Activated naive CD4-positive, alpha-beta T cell treated with anti-CD3 and anti-CD28 coated beads for 36 hours (primary cell): ENCODE data around the gene DNAJC27. TPM values are rescaled to one million over a fixed set of nuclear protein-coding genes. Genes with fewer than 3 reads are reported as not detected.

Experiments used
- CTCF ChIA-PET: fragments of 350-600 bp; sonication (Branson Sonifier 250); formaldehyde crosslinking; loops from one replicate; lab custom pipeline; 2021; ENCODE audit warnings: antibody characterized with exemption; lab: Charles Lee
- DNase-seq: peaks from one replicate; pipeline ENCODE4 v3.0.0-alpha.2; 2020
- H3K27ac Mint-ChIP-seq: one replicate; pipeline ENCODE4 v1.8.0; 2021; ENCODE audit warnings: mild to moderate bottlenecking, mixed read lengths
- H3K27me3 Mint-ChIP-seq: one replicate; pipeline ENCODE4 v1.8.0; 2021; ENCODE audit warnings: low read depth, mixed read lengths
- H3K36me3 Mint-ChIP-seq: one replicate; pipeline ENCODE4 v1.8.0; 2021; ENCODE audit warnings: low read depth, mixed read lengths
- H3K4me1 Mint-ChIP-seq: one replicate; pipeline ENCODE4 v1.8.0; 2021; ENCODE audit warnings: low read depth, mixed read lengths
- H3K4me3 Mint-ChIP-seq: one replicate; pipeline ENCODE4 v1.8.0; 2021; ENCODE audit warnings: mild to moderate bottlenecking, moderate library complexity, mixed read lengths
- H3K9me3 Mint-ChIP-seq: one replicate; pipeline ENCODE4 v1.8.0; 2021; ENCODE audit warnings: mixed read lengths
- intact Hi-C: fragments of 100-400 bp; cut with micrococcal nuclease; formaldehyde crosslinking; loops from one replicate; pipeline ENCODE4 v1.15.1; 2023
- total RNA-seq, 2 experiments: library from RNA; stranded (reverse); gene quantifications; one replicate each; pipeline ENCODE4 v1.2.3, GENCODE V29; 2021

Gene DNAJC27
- total RNA-seq, 2 experiments from 2014 or later, result 5.3 to 6.0 TPM

GRCh38 chr2:24898122-24899109 is 73.3 kb downstream of the DNAJC27 start:
- no peak for DNase-seq
- H3K4me1 Mint-ChIP-seq, result no peaks in the 10 kb centered on the region
- CTCF ChIA-PET, result no interaction called here
- H3K9me3 Mint-ChIP-seq, result peaks cover 32% of the 10 kb centered on the region
- H3K27me3 Mint-ChIP-seq, result no peaks in the 10 kb centered on the region
- no peak overlapping the region for H3K4me3 Mint-ChIP-seq
- no peak overlapping the region for H3K27ac Mint-ChIP-seq
- H3K36me3 Mint-ChIP-seq, result peaks cover 63% of the 10 kb centered on the region
- intact Hi-C loops, result no loop called here

- no peaks in the 10 kb centered on the region for H3K27me3 Mint-ChIP-seq
- CTCF ChIA-PET, result interaction anchor here (0.6 kb wide), 1 partner anchor 35 kb away, joined by 4 read pairs; no protein-coding TSS in a partner anchor
- H3K27ac Mint-ChIP-seq, result no peak overlapping the region
- no peak for DNase-seq
- H3K9me3 Mint-ChIP-seq, result peaks cover 33% of the 10 kb centered on the region
- intact Hi-C loops, result no loop called here
- no peaks in the 10 kb centered on the region for H3K4me1 Mint-ChIP-seq
- no peak overlapping the region for H3K4me3 Mint-ChIP-seq
- H3K36me3 Mint-ChIP-seq, result peaks cover 60% of the 10 kb centered on the region
Measured at GRCh38 chr2:24894750-24895149, 77.0 kb downstream of the DNAJC27 start.

GRCh38 chr2:24893934-24894333 is 77.8 kb downstream of the DNAJC27 start:
- Mint-ChIP-seq H3K27ac (no peak overlapping the region), H3K4me3 (no peak overlapping the region), H3K36me3 (peaks cover 52% of the 10 kb centered on the region), H3K9me3 (peaks cover 33% of the 10 kb centered on the region), H3K4me1 (no peaks in the 10 kb centered on the region), H3K27me3 (no peaks in the 10 kb centered on the region)
- no peak for DNase-seq
- CTCF ChIA-PET, result interaction anchor here (0.6 kb wide), 1 partner anchor 36 kb away, joined by 4 read pairs; no protein-coding TSS in a partner anchor
- intact Hi-C loops, result no loop called here

Other genes starting within 250 kb of the DNAJC27 start
- gene PTRHD1, start 178.6 kb downstream of the DNAJC27 start, total RNA-seq, result 10 to 100 TPM; 21.7 to 23.5 TPM
- 10 to 100 TPM; 36.4 to 38.5 TPM for gene CENPO, start 178.5 kb downstream of the DNAJC27 start, total RNA-seq
- gene ADCY3, start 51.7 kb downstream of the DNAJC27 start, total RNA-seq, result 10 to 100 TPM; 44.8 to 49.9 TPM
- under 1 TPM; 0.41 to 0.42 TPM for gene EFR3B, start 70.1 kb upstream of the DNAJC27 start, total RNA-seq
- 1 to 10 TPM; 4.6 to 4.8 TPM for gene POMC, start 196.6 kb upstream of the DNAJC27 start, total RNA-seq